WTC11 (cell line): ENCODE data around the gene POLA1. TPM values are rescaled to one million over a fixed set of nuclear protein-coding genes. Genes with fewer than 3 reads are reported as not detected.
A peak's percentile ranks its signal among the peaks of the same experiment; 100 is the strongest.

Experiments
- ATAC-seq: fragments of 200-7000 bp; cut with Tn5 transposase; 2 replicates; pipeline ENCODE4 v1.10.0; 2021; ENCODE audit warnings: mild to moderate bottlenecking, moderate library complexity
- CTCF ChIA-PET: fragments of 300-600 bp; sonication (Branson Sonifier 250); formaldehyde crosslinking; loops from one replicate; lab custom pipeline; 2021; ENCODE audit warnings: antibody characterized with exemption; lab: Charles Lee
- POLR2A ChIA-PET: fragments of 350-600 bp; sonication (Branson Sonifier 250); formaldehyde crosslinking; loops from one replicate; lab custom pipeline; 2021; ENCODE audit warnings: antibody characterized with exemption; lab: Charles Lee
- DNase-seq: peaks from one replicate; pipeline ENCODE4 v3.0.0; 2021; ENCODE audit warnings: low spot score
- H3K27ac Mint-ChIP-seq: 2 replicates; pipeline ENCODE4 v1.8.0; 2021; ENCODE audit warnings: mixed read lengths
- H3K27me3 Mint-ChIP-seq: 2 replicates; pipeline ENCODE4 v1.8.0; 2021; ENCODE audit warnings: low read depth, mild to moderate bottlenecking, moderate library complexity, mixed read lengths
- H3K36me3 Mint-ChIP-seq: 2 replicates; pipeline ENCODE4 v1.8.0; 2021; ENCODE audit warnings: mixed read lengths
- H3K4me1 Mint-ChIP-seq: 2 replicates; pipeline ENCODE4 v1.8.0; 2022; ENCODE audit warnings: mixed read lengths
- H3K4me3 Mint-ChIP-seq: 2 replicates; pipeline ENCODE4 v1.8.0; 2021; ENCODE audit warnings: mild to moderate bottlenecking, moderate library complexity, mixed read lengths
- H3K9me3 Mint-ChIP-seq: 2 replicates; pipeline ENCODE4 v1.8.0; 2021; ENCODE audit warnings: mixed read lengths
- ATF1 ChIP-seq: sonication (generic); formaldehyde crosslinking; IDR thresholded peaks from 2 replicates; pipeline ENCODE4 v1.8.1; 2023; ENCODE audit warnings: mild to moderate bottlenecking, moderate library complexity, missing genetic modification reagents
- CREB1 ChIP-seq: sonication (generic); formaldehyde crosslinking; IDR thresholded peaks from 2 replicates; pipeline ENCODE4 v1.8.0; 2023; ENCODE audit warnings: mild to moderate bottlenecking, missing genetic modification reagents
- FOXP1 ChIP-seq: sonication (generic); formaldehyde crosslinking; IDR thresholded peaks from 2 replicates; pipeline ENCODE4 v1.8.0; 2022; ENCODE audit warnings: missing genetic modification reagents, mild to moderate bottlenecking, moderate library complexity, borderline replicate concordance
- GTF2I ChIP-seq: fragments of 250-450 bp; sonication (Bioruptor Pico); conservative IDR thresholded peaks from 2 replicates; pipeline ENCODE4 v1.4.0; 2021; ENCODE audit warnings: mild to moderate bottlenecking
- RORB ChIP-seq: fragments of 250-450 bp; sonication (Bioruptor Pico); IDR thresholded peaks from 2 replicates; pipeline ENCODE4 v1.9.0; 2021; ENCODE audit warnings: mild to moderate bottlenecking
- SOX15 ChIP-seq: fragments of 250-450 bp; sonication (Bioruptor Pico); IDR thresholded peaks from 2 replicates; pipeline ENCODE4 v1.9.0; 2021; ENCODE audit warnings: mild to moderate bottlenecking
- SP1 ChIP-seq: sonication (generic); formaldehyde crosslinking; conservative IDR thresholded peaks from 2 replicates; pipeline ENCODE4 v1.8.1; 2022; ENCODE audit warnings: missing genetic modification reagents
- TEAD4 ChIP-seq: sonication (generic); formaldehyde crosslinking; IDR thresholded peaks from 2 replicates; pipeline ENCODE4 v1.8.0; 2022; ENCODE audit warnings: mild to moderate bottlenecking, missing genetic modification reagents
- TP53 ChIP-seq: sonication (generic); formaldehyde crosslinking; IDR thresholded peaks from 2 replicates; pipeline ENCODE4 v1.8.1; 2023; ENCODE audit warnings: mild to moderate bottlenecking, missing genetic modification reagents
- ZNF138 ChIP-seq: sonication (generic); formaldehyde crosslinking; conservative IDR thresholded peaks from 2 replicates; pipeline ENCODE4 v1.8.1; 2022; ENCODE audit warnings: mild to moderate bottlenecking, moderate library complexity, missing genetic modification reagents
- ZNF423 ChIP-seq: fragments of 250-450 bp; sonication (Bioruptor Pico); IDR thresholded peaks from 2 replicates; pipeline ENCODE4 v2.1.2; 2022; ENCODE audit warnings: mild to moderate bottlenecking, moderate library complexity
- ZNF671 ChIP-seq: fragments of 250-450 bp; sonication (Bioruptor Pico); IDR thresholded peaks from 2 replicates; pipeline ENCODE4 v1.8.0; 2021; ENCODE audit warnings: mild to moderate bottlenecking
- total RNA-seq: library from RNA; stranded (reverse); gene quantifications from 3 replicates; pipeline ENCODE4 v1.2.3, GENCODE V29; 2021
- TF ChIP-seq, protein P1 (sequence below): sonication (generic); formaldehyde crosslinking; conservative IDR thresholded peaks from 2 replicates; pipeline ENCODE4 v1.8.1; 2022; ENCODE audit warnings: mild to moderate bottlenecking, missing genetic modification reagents
- TF ChIP-seq, protein P2 (sequence below): sonication (generic); formaldehyde crosslinking; IDR thresholded peaks from 2 replicates; pipeline ENCODE4 v1.8.1; 2022; ENCODE audit warnings: missing genetic modification reagents, borderline replicate concordance
- TF ChIP-seq, protein P3 (sequence below): sonication (generic); formaldehyde crosslinking; IDR thresholded peaks from 2 replicates; pipeline ENCODE4 v1.8.0; 2023; ENCODE audit warnings: missing genetic modification reagents
- TF ChIP-seq, protein P4 (sequence below): sonication (generic); formaldehyde crosslinking; IDR thresholded peaks from 2 replicates; pipeline ENCODE4 v1.8.1; 2022; ENCODE audit warnings: low read depth, mild to moderate bottlenecking, moderate library complexity, missing genetic modification reagents, borderline replicate concordance
- TF ChIP-seq, protein P5 (sequence below): fragments of 250-450 bp; sonication (Bioruptor Pico); IDR thresholded peaks from 2 replicates; pipeline ENCODE4 v2.1.2; 2022; ENCODE audit warnings: mild to moderate bottlenecking, moderate library complexity
- TF ChIP-seq, protein P6 (sequence below): sonication (generic); formaldehyde crosslinking; IDR thresholded peaks from 2 replicates; pipeline ENCODE4 v1.8.1; 2022; ENCODE audit warnings: mild to moderate bottlenecking, missing genetic modification reagents, moderate library complexity, borderline replicate concordance
- TF ChIP-seq, protein P7 (sequence below): sonication (generic); formaldehyde crosslinking; IDR thresholded peaks from 2 replicates; pipeline ENCODE4 v1.8.1; 2022; ENCODE audit warnings: low read depth, missing genetic modification reagents, borderline replicate concordance
- TF ChIP-seq, protein P8 (sequence below): sonication (generic); formaldehyde crosslinking; IDR thresholded peaks from 2 replicates; pipeline ENCODE4 v1.8.1; 2023; ENCODE audit warnings: mild to moderate bottlenecking, missing genetic modification reagents

POLA1 gene
- total RNA-seq, 1 experiment from 2014 or later = 29.9 TPM

DNA sequence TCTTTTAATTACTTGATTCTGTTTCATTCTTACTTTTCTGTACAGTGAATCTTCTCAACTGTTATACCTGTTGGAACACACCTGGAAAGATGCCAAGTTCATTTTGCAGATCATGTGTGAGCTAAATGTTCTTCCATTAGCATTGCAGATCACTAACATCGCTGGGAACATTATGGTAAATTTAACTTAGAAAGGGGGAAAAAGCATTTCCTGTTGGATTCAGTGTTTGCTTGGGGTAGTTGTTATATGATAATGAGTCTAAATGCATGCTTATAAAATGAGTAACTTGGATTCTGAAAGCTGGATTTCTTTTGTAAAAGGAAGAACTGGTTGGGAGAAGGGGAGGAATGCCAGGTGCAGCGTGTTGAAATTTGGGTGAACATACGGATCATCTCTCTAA, 47.6 kb downstream of the POLA1 start:
- no peaks in the 10 kb centered on the region for H3K27me3 Mint-ChIP-seq
- ChIA-PET CTCF (no interaction called here), POLR2A (no interaction called here)
- DNase-seq (no peak), ATAC-seq (no peak)
- H3K4me3 Mint-ChIP-seq = no peak overlapping the region
- no peaks in the 10 kb centered on the region for H3K9me3 Mint-ChIP-seq
- peak overlapping the region; percentile 53 for H3K27ac Mint-ChIP-seq
- peaks cover 29% of the 10 kb centered on the region for H3K36me3 Mint-ChIP-seq
- H3K4me1 Mint-ChIP-seq = peaks cover 6% of the 10 kb centered on the region
- TF ChIP-seq, protein P1, sequence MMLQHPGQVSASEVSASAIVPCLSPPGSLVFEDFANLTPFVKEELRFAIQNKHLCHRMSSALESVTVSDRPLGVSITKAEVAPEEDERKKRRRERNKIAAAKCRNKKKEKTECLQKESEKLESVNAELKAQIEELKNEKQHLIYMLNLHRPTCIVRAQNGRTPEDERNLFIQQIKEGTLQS = no peak
- no peak for TF ChIP-seq SP1 (CRISPR knock-in tag)
- TF ChIP-seq FOXP1 (CRISPR knock-in tag) = no peak
- TF ChIP-seq ZNF138 = no peak
- no peak for TF ChIP-seq ATF1 (CRISPR knock-in tag)
- TF ChIP-seq, protein P2, sequence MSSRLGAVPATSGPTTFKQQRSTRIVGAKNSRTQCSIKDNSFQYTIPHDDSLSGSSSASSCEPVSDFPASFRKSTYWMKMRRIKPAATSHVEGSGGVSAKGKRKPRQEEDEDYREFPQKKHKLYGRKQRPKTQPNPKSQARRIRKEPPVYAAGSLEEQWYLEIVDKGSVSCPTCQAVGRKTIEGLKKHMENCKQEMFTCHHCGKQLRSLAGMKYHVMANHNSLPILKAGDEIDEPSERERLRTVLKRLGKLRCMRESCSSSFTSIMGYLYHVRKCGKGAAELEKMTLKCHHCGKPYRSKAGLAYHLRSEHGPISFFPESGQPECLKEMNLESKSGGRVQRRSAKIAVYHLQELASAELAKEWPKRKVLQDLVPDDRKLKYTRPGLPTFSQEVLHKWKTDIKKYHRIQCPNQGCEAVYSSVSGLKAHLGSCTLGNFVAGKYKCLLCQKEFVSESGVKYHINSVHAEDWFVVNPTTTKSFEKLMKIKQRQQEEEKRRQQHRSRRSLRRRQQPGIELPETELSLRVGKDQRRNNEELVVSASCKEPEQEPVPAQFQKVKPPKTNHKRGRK = no peak
- no peak for TF ChIP-seq CREB1
- TF ChIP-seq, protein P3, sequence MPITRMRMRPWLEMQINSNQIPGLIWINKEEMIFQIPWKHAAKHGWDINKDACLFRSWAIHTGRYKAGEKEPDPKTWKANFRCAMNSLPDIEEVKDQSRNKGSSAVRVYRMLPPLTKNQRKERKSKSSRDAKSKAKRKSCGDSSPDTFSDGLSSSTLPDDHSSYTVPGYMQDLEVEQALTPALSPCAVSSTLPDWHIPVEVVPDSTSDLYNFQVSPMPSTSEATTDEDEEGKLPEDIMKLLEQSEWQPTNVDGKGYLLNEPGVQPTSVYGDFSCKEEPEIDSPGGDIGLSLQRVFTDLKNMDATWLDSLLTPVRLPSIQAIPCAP (CRISPR knock-in tag) = no peak
- no peak for TF ChIP-seq RORB (CRISPR knock-in tag)
- no peak for TF ChIP-seq SOX15 (CRISPR knock-in tag)
- TF ChIP-seq, protein P4, sequence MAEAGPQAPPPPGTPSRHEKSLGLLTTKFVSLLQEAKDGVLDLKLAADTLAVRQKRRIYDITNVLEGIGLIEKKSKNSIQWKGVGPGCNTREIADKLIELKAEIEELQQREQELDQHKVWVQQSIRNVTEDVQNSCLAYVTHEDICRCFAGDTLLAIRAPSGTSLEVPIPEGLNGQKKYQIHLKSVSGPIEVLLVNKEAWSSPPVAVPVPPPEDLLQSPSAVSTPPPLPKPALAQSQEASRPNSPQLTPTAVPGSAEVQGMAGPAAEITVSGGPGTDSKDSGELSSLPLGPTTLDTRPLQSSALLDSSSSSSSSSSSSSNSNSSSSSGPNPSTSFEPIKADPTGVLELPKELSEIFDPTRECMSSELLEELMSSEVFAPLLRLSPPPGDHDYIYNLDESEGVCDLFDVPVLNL (CRISPR knock-in tag) = no peak
- no peak for TF ChIP-seq ZNF423
- TF ChIP-seq, protein P5, sequence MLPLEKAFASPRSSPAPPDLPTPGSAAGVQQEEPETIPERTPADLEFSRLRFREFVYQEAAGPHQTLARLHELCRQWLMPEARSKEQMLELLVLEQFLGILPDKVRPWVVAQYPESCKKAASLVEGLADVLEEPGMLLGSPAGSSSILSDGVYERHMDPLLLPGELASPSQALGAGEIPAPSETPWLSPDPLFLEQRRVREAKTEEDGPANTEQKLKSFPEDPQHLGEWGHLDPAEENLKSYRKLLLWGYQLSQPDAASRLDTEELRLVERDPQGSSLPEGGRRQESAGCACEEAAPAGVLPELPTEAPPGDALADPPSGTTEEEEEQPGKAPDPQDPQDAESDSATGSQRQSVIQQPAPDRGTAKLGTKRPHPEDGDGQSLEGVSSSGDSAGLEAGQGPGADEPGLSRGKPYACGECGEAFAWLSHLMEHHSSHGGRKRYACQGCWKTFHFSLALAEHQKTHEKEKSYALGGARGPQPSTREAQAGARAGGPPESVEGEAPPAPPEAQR (CRISPR knock-in tag) = no peak
- TF ChIP-seq GTF2I = no peak
- TF ChIP-seq, protein P6, sequence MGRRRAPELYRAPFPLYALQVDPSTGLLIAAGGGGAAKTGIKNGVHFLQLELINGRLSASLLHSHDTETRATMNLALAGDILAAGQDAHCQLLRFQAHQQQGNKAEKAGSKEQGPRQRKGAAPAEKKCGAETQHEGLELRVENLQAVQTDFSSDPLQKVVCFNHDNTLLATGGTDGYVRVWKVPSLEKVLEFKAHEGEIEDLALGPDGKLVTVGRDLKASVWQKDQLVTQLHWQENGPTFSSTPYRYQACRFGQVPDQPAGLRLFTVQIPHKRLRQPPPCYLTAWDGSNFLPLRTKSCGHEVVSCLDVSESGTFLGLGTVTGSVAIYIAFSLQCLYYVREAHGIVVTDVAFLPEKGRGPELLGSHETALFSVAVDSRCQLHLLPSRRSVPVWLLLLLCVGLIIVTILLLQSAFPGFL (CRISPR knock-in tag) = no peak
- TF ChIP-seq, protein P7, sequence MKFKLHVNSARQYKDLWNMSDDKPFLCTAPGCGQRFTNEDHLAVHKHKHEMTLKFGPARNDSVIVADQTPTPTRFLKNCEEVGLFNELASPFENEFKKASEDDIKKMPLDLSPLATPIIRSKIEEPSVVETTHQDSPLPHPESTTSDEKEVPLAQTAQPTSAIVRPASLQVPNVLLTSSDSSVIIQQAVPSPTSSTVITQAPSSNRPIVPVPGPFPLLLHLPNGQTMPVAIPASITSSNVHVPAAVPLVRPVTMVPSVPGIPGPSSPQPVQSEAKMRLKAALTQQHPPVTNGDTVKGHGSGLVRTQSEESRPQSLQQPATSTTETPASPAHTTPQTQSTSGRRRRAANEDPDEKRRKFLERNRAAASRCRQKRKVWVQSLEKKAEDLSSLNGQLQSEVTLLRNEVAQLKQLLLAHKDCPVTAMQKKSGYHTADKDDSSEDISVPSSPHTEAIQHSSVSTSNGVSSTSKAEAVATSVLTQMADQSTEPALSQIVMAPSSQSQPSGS = no peak
- TF ChIP-seq, protein P8, sequence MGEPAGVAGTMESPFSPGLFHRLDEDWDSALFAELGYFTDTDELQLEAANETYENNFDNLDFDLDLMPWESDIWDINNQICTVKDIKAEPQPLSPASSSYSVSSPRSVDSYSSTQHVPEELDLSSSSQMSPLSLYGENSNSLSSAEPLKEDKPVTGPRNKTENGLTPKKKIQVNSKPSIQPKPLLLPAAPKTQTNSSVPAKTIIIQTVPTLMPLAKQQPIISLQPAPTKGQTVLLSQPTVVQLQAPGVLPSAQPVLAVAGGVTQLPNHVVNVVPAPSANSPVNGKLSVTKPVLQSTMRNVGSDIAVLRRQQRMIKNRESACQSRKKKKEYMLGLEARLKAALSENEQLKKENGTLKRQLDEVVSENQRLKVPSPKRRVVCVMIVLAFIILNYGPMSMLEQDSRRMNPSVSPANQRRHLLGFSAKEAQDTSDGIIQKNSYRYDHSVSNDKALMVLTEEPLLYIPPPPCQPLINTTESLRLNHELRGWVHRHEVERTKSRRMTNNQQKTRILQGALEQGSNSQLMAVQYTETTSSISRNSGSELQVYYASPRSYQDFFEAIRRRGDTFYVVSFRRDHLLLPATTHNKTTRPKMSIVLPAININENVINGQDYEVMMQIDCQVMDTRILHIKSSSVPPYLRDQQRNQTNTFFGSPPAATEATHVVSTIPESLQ (CRISPR knock-in tag) = no peak
- no peak for TF ChIP-seq TEAD4
- TF ChIP-seq ZNF671 (CRISPR knock-in tag) = no peak
- no peak for TF ChIP-seq TP53 (CRISPR knock-in tag)
- TF ChIP-seq, all 79 proteins: peak for 0
